Right atrium auricular region (tissue), 2 donors: ENCODE measurements around the gene PICK1. TPM values are rescaled to one million over a fixed set of nuclear protein-coding genes. Genes with fewer than 3 reads are reported as not detected.

Experiments
- DNase-seq: peaks from one replicate; pipeline ENCODE4 v3.0.0-alpha.2; 2019; ENCODE audit warnings: low spot score
- H3K27ac ChIP-seq, 2 donors: fragments of 200-600 bp; sonication (generic); 1 replicate in 1 of 2; 2 replicates in 1 of 2; pipeline ENCODE4 v1.5.1; 2016 to 2019
- H3K27me3 ChIP-seq, 2 donors: fragments of 200-600 bp; sonication (generic); one replicate each; pipeline versions ENCODE4 v1.5.1 to v1.6.0; 2017 to 2019
- H3K36me3 ChIP-seq: fragments of 200-600 bp; sonication (generic); one replicate; pipeline ENCODE4 v1.5.1; 2016
- H3K4me1 ChIP-seq, 2 donors: fragments of 200-600 bp; sonication (generic); one replicate each; pipeline versions ENCODE4 v1.5.1 to v1.6.0; 2017 to 2019
- H3K4me3 ChIP-seq, 2 donors: fragments of 200-600 bp; sonication (generic); 1 replicate in 1 of 2; 2 replicates in 1 of 2; pipeline ENCODE4 v1.5.1; 2017 to 2019; ENCODE audit warnings: mild to moderate bottlenecking in 1 of 2, moderate library complexity in 1 of 2
- H3K9me3 ChIP-seq, 2 donors: fragments of 200-600 bp; sonication (generic); one replicate each; pipeline ENCODE4 v1.5.1; 2019
- total RNA-seq, 2 donors: library from RNA; depleted of rRNA; stranded (reverse); fragments of >200 nt; gene quantifications; one replicate each; pipeline ENCODE4 v1.1.0, GENCODE V29; 2016
- TF ChIP-seq, protein P1 (sequence below), 2 donors: fragments of 200-600 bp; sonication (generic); IDR thresholded peaks; one replicate each; pipeline ENCODE4 v1.5.1; 2019; ENCODE audit warnings: antibody characterized with exemption in 2 of 2

PICK1 gene
- total RNA-seq, 2 donors from 2014 or later = 33.1 to 36.0 TPM

- no peaks in the 10 kb centered on the region for H3K27me3 ChIP-seq
- H3K4me3 ChIP-seq = no peak overlapping the region
- no peaks in the 10 kb centered on the region for H3K9me3 ChIP-seq
- H3K36me3 ChIP-seq = no peaks in the 10 kb centered on the region
- TF ChIP-seq, protein P1, sequence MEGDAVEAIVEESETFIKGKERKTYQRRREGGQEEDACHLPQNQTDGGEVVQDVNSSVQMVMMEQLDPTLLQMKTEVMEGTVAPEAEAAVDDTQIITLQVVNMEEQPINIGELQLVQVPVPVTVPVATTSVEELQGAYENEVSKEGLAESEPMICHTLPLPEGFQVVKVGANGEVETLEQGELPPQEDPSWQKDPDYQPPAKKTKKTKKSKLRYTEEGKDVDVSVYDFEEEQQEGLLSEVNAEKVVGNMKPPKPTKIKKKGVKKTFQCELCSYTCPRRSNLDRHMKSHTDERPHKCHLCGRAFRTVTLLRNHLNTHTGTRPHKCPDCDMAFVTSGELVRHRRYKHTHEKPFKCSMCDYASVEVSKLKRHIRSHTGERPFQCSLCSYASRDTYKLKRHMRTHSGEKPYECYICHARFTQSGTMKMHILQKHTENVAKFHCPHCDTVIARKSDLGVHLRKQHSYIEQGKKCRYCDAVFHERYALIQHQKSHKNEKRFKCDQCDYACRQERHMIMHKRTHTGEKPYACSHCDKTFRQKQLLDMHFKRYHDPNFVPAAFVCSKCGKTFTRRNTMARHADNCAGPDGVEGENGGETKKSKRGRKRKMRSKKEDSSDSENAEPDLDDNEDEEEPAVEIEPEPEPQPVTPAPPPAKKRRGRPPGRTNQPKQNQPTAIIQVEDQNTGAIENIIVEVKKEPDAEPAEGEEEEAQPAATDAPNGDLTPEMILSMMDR (IDR thresholded peaks at IDR 0.05) = no peak
- no peak for DNase-seq
- H3K27ac ChIP-seq = no peak overlapping the region
- H3K4me1 ChIP-seq = no peaks in the 10 kb centered on the region
These were observed 63.3 kb downstream of the PICK1 start for GRCh38 chr22:38120359-38121110.

DNA sequence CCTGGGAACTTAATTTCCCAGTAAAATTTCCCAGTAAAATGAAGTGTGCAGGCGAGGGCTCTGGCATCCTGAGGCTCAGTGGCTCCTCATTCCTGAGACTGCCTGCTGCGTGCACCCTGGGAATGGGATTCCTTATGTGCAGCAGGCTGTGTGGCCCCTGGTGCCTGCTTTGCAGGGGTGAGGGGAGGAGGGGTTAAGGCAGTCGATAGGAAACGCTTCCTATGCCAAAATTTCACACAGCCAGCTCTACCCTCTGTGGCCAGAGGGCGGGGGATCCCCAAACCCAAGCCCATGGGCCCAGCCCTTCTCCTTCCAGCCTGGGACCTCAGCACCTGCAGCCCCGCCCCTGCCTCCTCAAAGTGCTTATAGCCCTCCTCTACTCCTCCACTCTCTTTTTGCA is 65.4 kb downstream of the PICK1 start:
- Histone ChIP-seq H3K27ac (no peak overlapping the region), H3K9me3 (no peaks in the 10 kb centered on the region), H3K36me3 (no peaks in the 10 kb centered on the region), H3K27me3 (no peaks in the 10 kb centered on the region), H3K4me3 (no peak overlapping the region), H3K4me1 (no peaks in the 10 kb centered on the region)
- TF ChIP-seq, protein P1 (IDR thresholded peaks at IDR 0.05) = no peak
- DNase-seq = no peak

GRCh38 chr22:38124236-38124974 is 67.2 kb downstream of the PICK1 start:
- Histone ChIP-seq H3K4me1 (no peaks in the 10 kb centered on the region), H3K4me3 (no peak overlapping the region), H3K27me3 (no peaks in the 10 kb centered on the region), H3K27ac (no peak overlapping the region), H3K9me3 (no peaks in the 10 kb centered on the region), H3K36me3 (no peaks in the 10 kb centered on the region)
- no peak for DNase-seq
- TF ChIP-seq, protein P1 (IDR thresholded peaks at IDR 0.05) = no peak

DNA sequence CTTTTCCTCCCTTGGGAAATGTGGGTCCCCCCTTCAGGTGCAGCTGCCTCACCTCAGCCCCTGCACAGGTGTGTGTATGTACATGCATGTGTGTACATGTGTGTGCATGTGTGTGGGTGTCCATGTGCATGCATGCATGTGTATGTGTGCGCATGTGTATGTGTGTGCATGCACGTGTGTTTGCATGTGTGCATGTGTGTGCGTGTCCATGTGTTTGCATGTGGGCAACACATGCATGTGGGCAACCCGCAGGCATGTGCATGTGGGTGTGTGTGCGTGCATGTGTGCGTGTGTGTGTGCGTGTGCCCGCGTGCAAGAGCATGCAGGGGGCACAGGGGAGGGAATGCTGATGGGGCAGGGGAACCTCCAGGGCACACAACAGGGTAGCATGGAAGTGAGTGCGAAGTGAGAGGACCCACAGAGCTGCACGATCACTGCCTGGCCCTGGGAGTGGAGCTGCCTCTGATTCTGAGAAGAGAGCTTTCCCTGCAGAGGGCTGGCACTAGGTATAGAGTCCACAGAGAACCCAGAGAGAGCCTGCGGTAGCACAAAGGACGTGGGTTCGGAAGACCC is 67.9 kb downstream of the PICK1 start:
- Histone ChIP-seq H3K36me3 (no peaks in the 10 kb centered on the region), H3K4me3 (no peak overlapping the region), H3K27me3 (no peaks in the 10 kb centered on the region), H3K9me3 (no peaks in the 10 kb centered on the region), H3K27ac (no peak overlapping the region), H3K4me1 (no peaks in the 10 kb centered on the region)
- TF ChIP-seq, protein P1 (IDR thresholded peaks at IDR 0.05) = no peak
- DNase-seq = no peak

Other genes with a start within 250 kb of the PICK1 start
- 10 to 100 TPM; 15.7 to 34.2 TPM for gene GCAT, start 249.5 kb upstream of the PICK1 start, total RNA-seq
- not detected for gene GALR3, start 234.0 kb upstream of the PICK1 start, total RNA-seq
- 10 to 100 TPM; 17.8 to 18.5 TPM for gene ANKRD54, start 213.1 kb upstream of the PICK1 start, total RNA-seq
- gene EIF3L, start 208.0 kb upstream of the PICK1 start, total RNA-seq = 100 to 1,000 TPM; 193 to 284 TPM
- 10 to 100 TPM; 16.9 TPM for gene MICALL1, start 151.1 kb upstream of the PICK1 start, total RNA-seq
- under 1 TPM in 1 of 2 donors, not detected in 1; 0.39 TPM for gene C22orf23, start 103.8 kb upstream of the PICK1 start, total RNA-seq
- gene POLR2F, start 103.7 kb upstream of the PICK1 start, total RNA-seq = 10 to 100 TPM; 53.2 to 62.1 TPM
- gene SOX10, start 72.8 kb upstream of the PICK1 start, total RNA-seq = 1 to 10 TPM; 1.5 to 7.0 TPM
- gene SLC16A8, start 26.8 kb downstream of the PICK1 start, total RNA-seq = under 1 TPM in 1 of 2 donors, not detected in 1; 0.28 TPM
- under 1 TPM in 1 of 2 donors, not detected in 1; 0.63 TPM for gene BAIAP2L2, start 53.3 kb downstream of the PICK1 start, total RNA-seq
- gene PLA2G6, start 124.4 kb downstream of the PICK1 start, total RNA-seq = 10 to 100 TPM in 1 of 2 donors, 1 to 10 TPM in 1; 9.0 to 15.6 TPM
- gene MAFF, start 144.6 kb downstream of the PICK1 start, total RNA-seq = 10 to 100 TPM; 24.8 to 43.5 TPM
- gene TMEM184B, start 215.6 kb downstream of the PICK1 start, total RNA-seq = 10 to 100 TPM; 51.2 to 76.1 TPM